Kidney glomerular epithelial cell (primary cell): ENCODE measurements around the gene RPTOR.

Source experiments
- DNase-seq: peaks from one replicate; lab custom pipeline; 2025; lab: John Stamatoyannopoulos, UW

RPTOR gene

DNA sequence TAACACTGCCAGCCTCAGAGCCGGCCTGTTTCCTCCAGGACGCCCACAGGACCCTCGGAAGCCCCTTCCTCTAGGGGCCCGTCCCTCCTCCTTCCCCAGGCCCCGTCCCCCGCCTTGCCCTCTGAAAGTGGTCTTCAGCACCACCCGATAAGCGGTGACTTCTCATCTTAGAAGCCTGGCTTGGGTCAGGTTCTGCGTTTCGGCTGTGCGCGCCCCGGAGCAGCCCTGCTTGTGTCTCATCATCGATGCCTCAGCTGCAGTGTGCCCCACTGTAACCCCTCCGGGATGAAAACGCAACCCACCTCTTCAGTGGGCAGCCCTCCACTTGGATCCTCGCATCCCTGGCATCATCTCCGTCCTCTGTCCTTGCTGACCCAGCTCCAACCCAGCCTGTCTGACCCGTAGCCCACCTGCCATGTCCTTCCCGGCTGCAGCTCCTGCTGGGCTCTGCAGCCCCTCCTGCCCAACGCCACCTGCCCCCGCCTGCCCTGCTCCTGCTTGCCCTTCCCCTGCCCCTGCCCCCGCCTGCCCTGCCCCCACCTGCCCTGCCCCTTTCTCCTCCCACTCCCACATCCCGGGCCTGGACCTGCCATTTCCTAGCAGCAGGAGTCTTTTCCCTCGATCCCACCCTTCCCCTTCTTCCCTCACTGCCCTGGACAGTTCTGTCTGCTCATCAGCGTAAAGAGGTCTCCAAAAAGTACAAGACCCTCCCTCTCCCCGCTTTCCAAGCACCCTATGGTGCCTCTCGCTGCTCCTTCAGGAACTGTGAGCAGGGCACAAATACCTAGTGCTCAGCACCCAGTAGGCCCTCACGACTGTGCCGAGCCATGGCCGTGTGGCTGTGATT lies 334.5 kb downstream of the RPTOR start:
- no peak for DNase-seq

- no peak for DNase-seq
Measured at GRCh38 chr17:80879723-80880647, 335.3 kb downstream of the RPTOR start.

DNA sequence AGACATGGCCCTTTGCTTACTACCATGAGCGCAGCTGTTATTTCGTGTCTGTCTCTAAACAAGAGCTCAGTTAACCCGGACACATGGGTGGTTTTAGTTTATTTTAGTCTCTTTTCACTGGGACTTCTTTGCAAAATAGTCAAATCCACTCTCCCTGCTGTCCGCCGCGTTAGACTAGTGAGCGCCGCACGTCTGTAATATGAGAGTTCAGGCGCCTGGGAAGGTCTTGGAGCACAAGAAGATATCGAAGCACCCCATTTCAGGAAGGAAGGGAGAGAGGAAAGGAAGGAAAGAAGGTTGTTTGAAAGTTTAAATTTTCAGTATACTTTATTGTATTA lies 336.0 kb downstream of the RPTOR start:
- no peak for DNase-seq

GRCh38 chr17:80881306-80881705 lies 336.7 kb downstream of the RPTOR start:
- no peak for DNase-seq

DNA sequence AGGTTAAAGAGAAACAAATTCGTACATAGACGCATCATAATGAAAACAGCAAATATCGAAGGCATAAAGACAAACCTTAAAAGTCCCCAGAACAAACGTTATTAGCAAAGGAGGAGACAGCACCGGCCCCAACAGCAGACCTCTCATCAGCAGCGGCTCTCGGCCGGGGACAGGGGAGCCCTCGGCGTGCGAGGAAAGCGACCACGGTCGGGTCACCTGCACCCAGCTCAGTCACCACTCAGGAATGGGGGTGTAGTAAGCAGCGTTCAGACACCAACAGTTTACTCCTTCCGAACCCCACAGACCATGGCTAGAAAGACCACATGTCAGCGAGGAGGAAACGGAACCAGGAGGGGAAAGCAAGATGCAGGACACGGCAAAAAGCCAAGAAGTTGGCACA lies 337.7 kb downstream of the RPTOR start:
- no peak for DNase-seq

GRCh38 chr17:80882926-80883685 lies 338.5 kb downstream of the RPTOR start:
- DNase-seq: no peak

DNA sequence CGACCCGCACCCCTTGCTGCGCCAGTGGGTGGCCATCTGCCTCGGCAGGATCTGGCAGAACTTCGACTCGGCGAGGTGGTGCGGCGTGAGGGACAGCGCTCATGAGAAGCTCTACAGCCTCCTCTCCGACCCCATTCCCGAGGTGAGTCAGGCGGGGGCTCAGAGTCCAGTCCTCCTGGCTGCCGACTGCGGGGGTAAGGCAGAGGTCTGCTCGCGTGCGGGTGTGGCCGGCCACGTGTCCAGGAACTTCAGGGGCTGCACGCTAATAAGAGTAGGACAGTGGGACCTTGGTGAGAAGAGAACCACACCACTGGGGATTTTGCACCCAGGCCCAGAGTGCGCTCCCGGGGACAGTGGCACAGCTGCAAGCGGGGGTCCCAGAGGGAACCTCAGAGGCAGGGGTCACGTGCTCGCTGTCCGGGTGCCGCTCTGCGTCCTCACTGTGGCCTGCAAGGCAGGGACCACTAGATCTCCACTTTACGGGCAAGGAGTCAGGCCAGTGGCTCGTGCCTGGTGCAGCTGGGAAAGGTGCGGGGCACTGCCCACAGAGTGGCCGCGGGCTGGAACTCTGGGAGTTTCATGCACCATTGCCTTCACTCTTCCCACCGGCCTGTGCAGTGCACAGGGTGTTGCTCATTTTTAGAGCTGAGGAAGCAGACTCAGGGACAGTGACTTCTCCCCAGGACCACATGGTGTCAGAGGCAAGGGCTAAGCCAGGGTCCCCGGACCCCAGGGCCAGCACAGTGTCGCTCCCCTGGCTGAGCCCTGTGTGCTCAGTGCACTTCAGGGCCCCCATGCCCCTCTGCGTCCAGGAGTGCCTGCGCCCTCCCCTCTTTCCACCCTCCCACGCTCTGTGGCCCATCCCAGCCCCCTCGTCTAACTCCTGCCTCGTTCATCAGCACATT lies 339.4 kb downstream of the RPTOR start:
- no peak for DNase-seq

DNA sequence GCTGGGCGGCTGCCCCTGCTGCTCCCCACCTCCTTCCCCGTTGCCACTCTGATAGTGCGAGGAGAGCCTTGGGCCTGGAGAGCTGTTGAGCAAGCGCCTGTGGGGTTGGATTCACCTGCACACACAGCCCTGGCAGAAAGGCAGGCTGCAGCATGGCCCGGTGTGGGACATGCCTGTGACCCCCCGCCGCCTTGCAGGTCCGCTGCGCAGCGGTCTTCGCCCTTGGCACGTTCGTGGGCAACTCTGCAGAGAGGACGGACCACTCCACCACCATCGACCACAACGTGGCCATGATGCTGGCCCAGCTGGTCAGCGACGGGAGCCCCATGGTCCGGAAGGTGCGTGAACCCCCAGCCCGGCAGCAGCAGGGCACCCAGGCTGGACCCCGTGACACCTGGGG lies 340.2 kb downstream of the RPTOR start:
- no peak for DNase-seq

- DNase-seq: no peak
Measured at GRCh38 chr17:80885947-80886582, 341.4 kb downstream of the RPTOR start.

DNA sequence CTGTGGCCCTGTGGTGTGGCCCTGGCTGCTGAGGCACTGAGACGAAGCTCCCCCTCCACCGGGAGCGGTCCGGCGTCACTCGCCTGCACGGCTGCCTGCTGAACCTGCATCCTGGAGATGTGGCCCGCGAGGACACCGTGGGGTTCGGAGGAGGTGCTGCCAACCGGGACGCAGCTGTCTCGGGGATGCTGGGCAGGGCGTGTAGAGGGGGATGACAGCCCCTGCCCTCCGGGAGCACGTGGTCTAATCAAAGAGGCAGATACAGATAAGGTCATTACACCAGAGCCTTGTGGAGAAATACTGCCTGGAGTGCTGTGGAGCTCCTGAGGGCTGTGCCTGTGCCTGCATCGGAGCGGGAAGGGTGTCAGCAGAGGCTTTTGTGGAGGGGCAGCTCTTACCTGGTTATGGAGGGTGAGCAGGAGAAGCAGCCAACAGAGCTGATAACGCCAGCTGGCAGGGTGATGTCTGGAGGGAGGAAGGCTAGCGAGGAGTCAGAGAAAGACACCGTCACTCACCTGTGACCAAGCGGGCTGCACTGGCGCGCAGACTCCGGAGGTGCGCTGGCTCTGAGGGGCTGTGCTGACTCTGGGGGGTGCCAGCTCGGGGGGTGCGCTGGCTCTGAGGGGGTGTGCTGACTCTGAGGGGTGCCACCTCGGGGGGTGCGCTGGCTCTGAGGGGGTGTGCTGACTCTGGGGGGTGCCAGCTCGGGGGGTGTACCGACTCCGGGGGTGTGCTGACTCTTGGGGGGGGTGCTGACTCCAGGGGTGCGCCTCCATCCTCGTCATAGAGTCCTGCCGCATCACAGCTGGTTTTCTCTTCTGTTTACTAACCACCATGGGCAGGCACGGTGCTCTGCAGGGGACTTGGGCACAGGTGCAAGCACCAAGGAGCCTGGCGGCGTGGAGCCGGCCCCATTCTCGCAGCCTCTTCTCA lies 342.3 kb downstream of the RPTOR start:
- no peak for DNase-seq

GRCh38 chr17:80887639-80888175 lies 343.1 kb downstream of the RPTOR start:
- no peak for DNase-seq

DNA sequence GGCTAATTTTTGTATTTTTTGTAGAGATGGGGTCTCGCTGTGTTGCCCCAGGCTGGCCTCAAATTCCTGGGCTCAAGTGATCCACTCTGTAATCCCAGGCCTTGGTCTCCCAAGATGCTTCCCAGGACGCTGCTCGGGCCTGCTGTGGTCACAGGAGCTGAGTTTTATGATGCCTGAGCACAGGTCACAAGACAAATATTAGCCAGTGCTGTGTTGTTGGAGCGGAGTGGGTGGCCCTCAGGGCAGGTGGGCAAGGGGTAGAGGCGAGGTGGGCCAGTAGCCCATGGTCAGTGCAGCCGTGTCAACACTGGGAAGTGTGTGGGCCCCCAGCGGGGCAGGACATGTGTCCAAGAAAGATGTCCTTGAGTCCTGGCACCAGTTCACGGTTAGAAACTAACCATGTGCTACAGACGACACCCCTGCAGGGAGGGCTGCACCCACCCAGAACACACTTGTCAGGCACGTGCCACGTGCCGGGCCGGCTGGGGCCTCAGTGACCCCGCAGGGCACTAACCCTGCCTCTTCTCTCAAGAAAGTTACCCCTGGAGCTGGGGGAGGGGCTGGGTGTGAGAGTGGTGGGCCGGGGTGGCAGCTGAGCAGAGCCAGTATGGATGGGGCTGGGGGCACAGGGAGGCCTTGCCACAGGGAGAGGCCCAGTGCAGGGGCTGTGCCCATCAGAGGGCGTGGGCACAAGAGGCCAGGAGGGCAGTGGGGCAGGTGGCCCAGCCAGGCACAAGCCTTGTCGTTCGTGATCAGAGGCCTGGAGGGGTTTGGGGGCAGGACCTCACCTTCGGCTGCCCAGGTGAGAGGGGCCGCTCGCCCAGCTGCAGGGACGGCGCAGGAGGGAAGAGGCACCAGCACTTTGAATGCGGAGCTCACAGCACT lies 343.9 kb downstream of the RPTOR start:
- no peak for DNase-seq

DNA sequence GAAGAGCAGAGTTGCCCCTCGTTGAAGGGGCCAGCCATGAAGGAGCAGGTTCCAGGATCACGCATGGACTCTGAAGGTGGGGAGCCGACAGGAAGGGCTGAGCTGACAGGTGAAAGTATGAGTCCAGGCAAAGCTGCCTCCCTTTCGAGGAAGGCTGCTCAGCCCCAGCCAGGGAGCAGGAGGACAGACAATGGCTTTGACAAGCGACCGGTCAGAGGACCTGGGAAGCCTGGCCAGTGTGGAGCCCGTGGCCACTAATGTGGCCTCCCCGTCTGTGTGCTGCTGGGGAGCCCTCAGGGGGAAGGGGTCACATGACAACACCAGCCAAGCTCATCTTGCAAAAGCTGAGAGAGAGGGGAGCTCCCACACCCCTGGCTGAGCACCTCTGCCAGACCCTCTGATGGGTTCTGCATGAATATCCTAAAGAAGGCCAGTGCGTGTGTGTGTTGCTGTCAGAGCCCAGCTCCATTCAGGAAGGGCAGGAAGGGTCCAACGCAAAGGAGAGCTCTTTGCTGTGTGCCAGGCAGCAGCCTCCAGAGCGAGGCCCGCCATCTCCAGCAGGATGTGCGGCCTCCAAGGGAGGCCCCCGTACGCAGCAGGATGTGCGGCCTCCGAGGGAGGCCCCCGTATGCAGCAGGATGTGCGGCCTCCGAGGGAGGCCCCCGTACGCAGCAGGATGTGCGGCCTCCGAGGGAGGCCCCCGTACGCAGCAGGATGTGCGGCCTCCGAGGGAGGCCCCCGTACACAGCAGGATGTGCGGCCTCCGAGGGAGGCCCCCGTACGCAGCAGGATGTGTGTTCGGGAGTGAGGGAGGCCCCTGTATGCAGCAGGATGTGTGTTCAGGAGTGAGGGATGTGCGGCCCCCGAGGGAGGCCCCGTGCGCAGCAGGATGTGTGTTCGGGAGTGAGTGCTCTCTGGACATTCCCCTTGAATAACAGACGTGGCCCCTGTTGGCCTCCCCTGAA lies 344.9 kb downstream of the RPTOR start:
- no peak for DNase-seq

- DNase-seq: no peak
Measured at GRCh38 chr17:80890196-80890920, 345.7 kb downstream of the RPTOR start.

DNA sequence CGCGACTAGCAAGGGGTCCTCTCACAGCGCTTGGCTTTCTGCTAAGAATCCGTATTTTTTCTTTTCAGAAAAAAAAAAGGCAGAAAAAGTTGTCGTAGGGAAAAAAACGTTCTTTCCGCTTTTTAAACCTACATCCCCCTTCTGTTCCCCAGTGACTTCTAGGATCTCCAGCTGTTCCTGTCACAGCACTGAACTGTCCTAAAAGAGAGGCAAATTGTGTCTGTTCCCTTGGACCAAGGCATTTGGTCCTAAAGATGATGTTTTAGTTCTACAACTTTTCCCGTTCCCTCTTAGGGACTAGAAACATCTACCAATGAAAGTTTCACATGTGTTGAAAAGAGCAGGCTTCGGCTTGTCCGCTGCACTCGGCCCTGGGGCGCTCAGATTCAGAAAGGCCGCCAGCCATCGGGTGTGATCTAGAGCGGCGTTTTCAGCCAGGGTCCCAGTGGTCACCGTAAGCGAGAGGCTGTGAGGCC lies 346.3 kb downstream of the RPTOR start:
- no peak for DNase-seq

- DNase-seq: peak; percentile 26
Measured at GRCh38 chr17:80891397-80892018, 346.9 kb downstream of the RPTOR start.
